ENCODE results near the gene TPH1. TPM values are rescaled to one million over a fixed set of nuclear protein-coding genes. Genes with fewer than 3 reads are reported as not detected.

The TPH1 gene
- total and polyA plus RNA-seq, 2 of the 8 experiments (the other 6 are each of a cell fraction or from before 2014, with no cell fraction given): 0.09 to 0.22 TPM

GRCh38 chr11:18014876-18015275 lies 31.2 kb downstream of the TPH1 start:
- Histone ChIP-seq H3K14ac (ENCODE audit: insufficient read length) (no peak overlapping the region), H3K27ac (ENCODE audit: low read depth, low read length) (no peak overlapping the region), H3K79me2 (ENCODE audit: control insufficient read depth in 1 of 2, insufficient read depth in 2 of 2, low read length in 2 of 2) (0 out of 4 replicates have a peak, but pooled peaks cover 0 to 6% of the 10 kb centered on the region in 2 experiments), H3K9me3 (ENCODE audit: insufficient read depth in 2 of 2, low read depth in 1 of 2, low read length in 1 of 2) (no peaks in the 10 kb centered on the region), H2BK15ac (ENCODE audit: low read length) (no peak overlapping the region), H3K23ac (ENCODE audit: insufficient read length) (no peak overlapping the region), H3K9ac (replicated peaks in 1 of 4; ENCODE audit: extremely low read depth in 1 of 4, low read depth in 3 of 4, low read length in 3 of 4) (no peak overlapping the region), H3K4ac (replicated peaks; ENCODE audit: insufficient read length, low read depth, low read length) (no peak overlapping the region), H4K20me1 (replicated peaks in 1 of 2; ENCODE audit: control insufficient read depth in 1 of 2, insufficient read depth in 2 of 2, low read length in 2 of 2) (peaks cover 0 to 2% of the 10 kb centered on the region in 2 experiments), H3K36me3 (ENCODE audit: control insufficient read depth in 2 of 4, insufficient read depth in 4 of 4, low read length in 3 of 4) (no peaks in the 10 kb centered on the region), H3K4me3 (ENCODE audit: extremely low read depth in 1 of 4, insufficient read depth in 2 of 4, low read depth in 3 of 4, low read length in 4 of 4) (no peak overlapping the region), H3K4me1 (replicated peaks in 1 of 4; ENCODE audit: control insufficient read depth in 3 of 4, insufficient read depth in 4 of 4, low read length in 3 of 4) (peaks cover 0 to 5% (median 2%) of the 10 kb centered on the region in 4 experiments; a peak in 3 of 7 replicates), H3K79me1 (ENCODE audit: low read depth, low read length) (no peaks in the 10 kb centered on the region), H2AK5ac (ENCODE audit: low read depth, low read length) (no peak overlapping the region), H3K27me3 (replicated peaks in 1 of 4; ENCODE audit: control insufficient read depth in 3 of 4, extremely low read depth in 1 of 4, insufficient read depth in 3 of 4, low read length in 3 of 4) (peaks cover 0 to 12% (median 7%) of the 10 kb centered on the region in 4 experiments; a peak in 5 of 7 replicates), H4K91ac (replicated peaks; ENCODE audit: insufficient read length, low read length) (no peak overlapping the region), H3K56ac (replicated peaks; ENCODE audit: insufficient read length, low read depth, low read length) (no peak overlapping the region), H3K23me2 (ENCODE audit: low read depth, low read length) (peaks cover 13% of the 10 kb centered on the region), H2BK120ac (replicated peaks; ENCODE audit: low read depth, low read length) (no peak overlapping the region), H2BK12ac (ENCODE audit: low read depth, low read length) (no peak overlapping the region), H2AFZ (ENCODE audit: low read length) (no peak overlapping the region), H4K8ac (ENCODE audit: extremely low read depth, insufficient read depth, low read length) (no peak overlapping the region), H3K4me2 (ENCODE audit: insufficient read depth in 1 of 2, low read depth in 2 of 2, low read length in 2 of 2) (no peak overlapping the region), H2BK5ac (ENCODE audit: low read depth, low read length) (no peak overlapping the region), H3K18ac (ENCODE audit: extremely low read depth, low read length) (no peak overlapping the region), H2BK20ac (ENCODE audit: low read length) (no peak overlapping the region), H4K5ac (ENCODE audit: insufficient read length, low read depth, low read length) (no peak overlapping the region)
- ChIA-PET POLR2A (ENCODE audit: partially characterized antibody) (no interaction called here), CTCF (ENCODE audit: partially characterized antibody) (interaction anchor here (0.5 to 1.2 kb wide), 2 partner anchors 25 to 91 kb away, joined by 3 to 6 read pairs; partner anchors contain the start of gene SAAL1)
- TF ChIP-seq BACH1 (IDR thresholded peaks at IDR 0.05; ENCODE audit: low read length): no peak
- no peak for TF ChIP-seq GABPA (IDR thresholded peaks at IDR 0.05; ENCODE audit: borderline replicate concordance, insufficient read depth, low read length)
- TF ChIP-seq BRCA1 (IDR thresholded peaks at IDR 0.05; ENCODE audit: low read depth, low read length): no peak
- TF ChIP-seq RAD21 (IDR thresholded peaks at IDR 0.05 in 1 of 2, conservative IDR thresholded peaks at IDR 0.05 in 1 of 2; ENCODE audit: low read depth in 2 of 2, low read length in 2 of 2): no peak
- TF ChIP-seq SP4 (IDR thresholded peaks at IDR 0.05; ENCODE audit: low read length): no peak
- FAIRE-seq (no peak), DNase-seq (ENCODE audit: low read depth in 1 of 2, low spot score in 2 of 2) (no peak)
